GM15510 (cell line): Measurements from ENCODE around the gene PLXNA2.

Experiments used
- POLR2A ChIP-seq: IDR thresholded peaks from 3 replicates; pipeline ENCODE4 v1.6.1; 2011; ENCODE audit warnings: borderline replicate concordance; ENCODE audit not compliant: insufficient read length; ENCODE audit errors: extremely low read depth

Gene PLXNA2

DNA sequence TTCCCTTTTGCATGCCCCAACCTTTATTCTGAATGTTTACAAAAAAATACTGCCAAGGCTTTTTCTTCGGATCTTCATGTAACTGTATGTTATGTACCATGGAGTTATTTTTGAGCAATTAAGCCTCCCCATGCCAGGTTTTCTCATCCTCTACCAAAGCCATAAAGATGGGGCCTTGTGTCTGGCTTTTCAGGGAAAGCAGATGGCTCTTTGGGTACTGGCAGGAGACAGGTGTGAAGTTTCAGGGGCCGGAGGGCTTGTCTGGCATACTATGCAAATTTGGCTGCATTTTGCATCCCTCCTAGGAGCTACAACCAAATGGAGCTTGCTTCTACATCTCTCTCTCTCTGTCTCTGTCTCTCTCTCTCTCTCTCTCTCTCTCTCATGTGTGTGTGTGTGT is 28.1 kb upstream of the PLXNA2 start:
- TF ChIP-seq POLR2A: no peak

DNA sequence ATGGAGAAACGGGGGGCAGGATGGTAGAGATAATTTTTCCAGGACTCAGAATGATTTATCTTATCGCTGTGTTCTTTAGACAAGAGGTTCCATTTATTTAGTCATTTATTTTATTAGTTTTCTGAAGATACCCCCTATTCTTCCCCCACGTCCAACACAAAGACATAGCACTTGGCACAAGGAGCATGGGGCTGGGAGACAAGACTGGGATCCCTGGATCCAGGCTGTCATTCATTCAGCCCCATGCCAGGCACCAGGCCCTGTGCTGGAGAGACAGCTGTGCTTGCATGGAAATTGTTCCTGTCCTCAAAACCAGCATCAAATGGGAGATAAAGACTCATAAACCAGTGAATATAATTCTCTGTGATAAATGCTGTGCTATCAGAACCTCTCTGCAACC is 27.1 kb upstream of the PLXNA2 start:
- TF ChIP-seq POLR2A: no peak

GRCh38 chr1:208270651-208271141 is 26.5 kb upstream of the PLXNA2 start:
- TF ChIP-seq POLR2A: no peak

DNA sequence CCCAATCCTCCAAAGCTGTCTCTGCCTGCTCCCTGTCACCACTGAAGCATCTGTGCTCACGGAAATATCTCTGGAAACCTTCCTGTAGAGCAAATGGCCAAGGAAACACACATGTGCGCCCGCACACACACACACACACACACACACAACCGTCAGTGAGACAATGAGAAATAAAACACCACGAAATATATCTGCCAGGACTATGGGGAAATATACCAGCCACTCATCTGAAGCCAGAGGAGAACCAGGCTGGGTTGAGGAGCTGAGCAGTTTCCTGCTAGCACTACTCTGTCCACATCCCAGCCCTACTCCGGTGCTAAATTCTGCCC is 25.1 kb upstream of the PLXNA2 start:
- TF ChIP-seq POLR2A: no peak

- no peak for TF ChIP-seq POLR2A
Measured at GRCh38 chr1:208268541-208269337, 24.6 kb upstream of the PLXNA2 start.

- TF ChIP-seq POLR2A: no peak
Measured at GRCh38 chr1:208265525-208265924, 21.3 kb upstream of the PLXNA2 start.

GRCh38 chr1:208265122-208265469 is 20.9 kb upstream of the PLXNA2 start:
- no peak for TF ChIP-seq POLR2A

DNA sequence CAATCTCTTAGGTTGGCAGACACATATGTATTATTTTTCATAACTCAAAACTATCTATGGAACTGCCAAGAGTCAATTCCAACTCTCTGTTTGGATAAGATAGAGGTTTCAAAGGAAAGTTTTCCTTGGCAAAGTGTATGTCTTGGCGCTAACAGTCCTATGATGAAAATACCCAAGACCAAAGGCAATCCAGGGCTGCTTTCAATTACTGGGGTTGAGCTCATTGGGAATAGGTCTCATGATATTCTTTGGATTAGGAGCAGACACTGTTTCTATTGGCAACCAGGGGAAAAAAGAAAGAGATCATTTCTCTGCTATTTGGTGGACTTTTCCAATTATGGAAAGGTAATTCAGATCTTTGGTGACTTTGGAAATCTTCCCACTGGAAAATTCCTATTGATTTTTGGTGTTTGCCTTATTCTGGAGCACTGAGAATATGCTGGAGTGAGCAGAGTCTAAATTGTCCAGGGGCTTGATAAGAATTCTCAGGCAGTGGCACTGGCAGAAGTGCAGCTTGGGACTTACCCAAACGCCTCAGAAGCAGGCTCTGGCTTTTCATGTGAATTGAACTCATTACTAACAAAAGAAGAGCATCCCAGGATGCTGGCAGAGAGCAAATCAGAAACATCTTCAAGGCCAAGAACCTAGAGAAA is 20.4 kb upstream of the PLXNA2 start:
- TF ChIP-seq POLR2A: no peak

DNA sequence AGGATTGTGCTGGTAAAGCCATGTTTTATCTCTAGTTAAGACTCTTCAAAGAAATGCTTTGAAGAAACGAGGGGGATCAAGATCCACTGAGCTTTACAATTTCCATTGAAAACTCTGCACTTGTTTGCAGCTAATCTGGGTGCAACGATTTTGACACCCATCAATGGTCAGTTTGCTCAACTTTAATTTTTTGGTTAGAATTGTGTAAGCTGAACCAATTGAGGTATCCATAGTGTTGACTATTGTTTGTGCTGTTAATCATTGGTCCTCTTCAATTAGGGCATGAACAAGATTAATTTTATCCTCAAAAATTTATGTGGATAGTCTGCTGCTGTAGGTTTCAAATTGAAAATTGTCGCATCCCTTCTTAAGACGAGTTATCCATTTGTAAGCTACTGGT is 17.7 kb upstream of the PLXNA2 start:
- TF ChIP-seq POLR2A: no peak

DNA sequence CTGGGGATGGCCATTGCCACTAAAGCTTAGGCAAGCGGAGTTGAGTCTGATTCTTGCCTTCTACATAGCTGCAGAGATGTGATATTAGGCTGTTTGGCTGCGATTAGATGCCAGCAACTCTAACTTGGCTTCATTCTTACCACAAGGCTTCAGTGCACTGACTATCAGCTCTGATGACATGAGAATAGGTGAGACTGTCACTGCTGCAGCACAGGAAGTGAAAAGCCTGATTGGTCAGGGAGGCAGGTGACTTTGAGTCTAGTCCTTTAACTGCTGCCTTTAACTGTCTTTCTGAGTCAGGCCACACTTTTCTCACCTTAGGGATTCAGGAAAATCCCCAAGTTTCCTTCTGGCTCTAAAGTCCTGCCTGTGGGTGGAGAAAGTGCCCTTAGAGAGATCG is 14.1 kb upstream of the PLXNA2 start:
- no peak for TF ChIP-seq POLR2A

- no peak for TF ChIP-seq POLR2A
Measured at GRCh38 chr1:208257351-208257750, 13.2 kb upstream of the PLXNA2 start.

GRCh38 chr1:208256556-208256955 is 12.4 kb upstream of the PLXNA2 start:
- TF ChIP-seq POLR2A: no peak

DNA sequence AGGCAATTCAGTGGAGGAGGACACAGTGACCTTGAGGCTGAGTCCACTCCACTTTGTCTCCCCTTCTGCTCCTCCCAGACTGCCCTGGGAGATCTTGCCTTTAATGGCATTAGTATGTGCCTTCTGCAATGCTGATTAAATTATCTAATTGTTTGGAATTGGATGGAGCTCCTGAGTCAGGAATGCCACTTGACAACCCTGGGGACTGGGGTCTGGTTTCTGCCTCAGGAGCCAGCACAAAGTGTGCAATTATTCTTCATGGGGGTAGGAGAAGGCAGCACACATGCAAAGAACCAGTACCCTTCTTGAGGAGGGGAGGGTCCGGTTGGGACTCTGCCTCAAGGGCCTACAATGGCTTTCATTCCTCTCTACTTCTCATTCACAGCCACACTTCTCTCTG is 11.9 kb upstream of the PLXNA2 start:
- no peak for TF ChIP-seq POLR2A

DNA sequence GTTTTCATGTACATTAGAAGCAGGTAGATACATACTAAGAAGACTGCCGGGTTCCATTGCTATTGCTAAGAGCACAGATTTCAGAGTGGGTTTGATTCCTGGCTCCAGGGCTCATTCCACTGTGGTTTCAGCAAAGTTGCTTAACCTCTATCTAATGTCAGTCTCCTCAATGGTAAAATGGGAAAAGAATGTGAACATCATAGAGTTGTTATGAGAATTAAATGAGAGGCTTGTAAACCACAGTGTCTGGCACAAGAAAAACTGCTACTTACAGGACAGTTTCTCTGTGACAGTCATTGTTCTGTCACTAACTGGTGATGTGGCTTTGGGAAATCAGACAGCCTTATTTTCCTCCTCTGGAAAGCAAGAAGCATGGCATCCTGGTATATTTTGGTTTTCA is 10.7 kb upstream of the PLXNA2 start:
- TF ChIP-seq POLR2A: no peak

GRCh38 chr1:208254376-208254775 is 10.2 kb upstream of the PLXNA2 start:
- TF ChIP-seq POLR2A: no peak
